ENCODE data around the gene PARD6G. TPM values are rescaled to one million over a fixed set of nuclear protein-coding genes. Genes with fewer than 3 reads are reported as not detected.
"Not testable (repeated sequence)": the region's sequence is repeated elsewhere in the genome, so short reads cannot be mapped to it uniquely, and the experiment has no call there.

Gene PARD6G
- polyA plus RNA-seq, 3 donors = 30.2 to 31.0 (median 31.0) TPM

DNA sequence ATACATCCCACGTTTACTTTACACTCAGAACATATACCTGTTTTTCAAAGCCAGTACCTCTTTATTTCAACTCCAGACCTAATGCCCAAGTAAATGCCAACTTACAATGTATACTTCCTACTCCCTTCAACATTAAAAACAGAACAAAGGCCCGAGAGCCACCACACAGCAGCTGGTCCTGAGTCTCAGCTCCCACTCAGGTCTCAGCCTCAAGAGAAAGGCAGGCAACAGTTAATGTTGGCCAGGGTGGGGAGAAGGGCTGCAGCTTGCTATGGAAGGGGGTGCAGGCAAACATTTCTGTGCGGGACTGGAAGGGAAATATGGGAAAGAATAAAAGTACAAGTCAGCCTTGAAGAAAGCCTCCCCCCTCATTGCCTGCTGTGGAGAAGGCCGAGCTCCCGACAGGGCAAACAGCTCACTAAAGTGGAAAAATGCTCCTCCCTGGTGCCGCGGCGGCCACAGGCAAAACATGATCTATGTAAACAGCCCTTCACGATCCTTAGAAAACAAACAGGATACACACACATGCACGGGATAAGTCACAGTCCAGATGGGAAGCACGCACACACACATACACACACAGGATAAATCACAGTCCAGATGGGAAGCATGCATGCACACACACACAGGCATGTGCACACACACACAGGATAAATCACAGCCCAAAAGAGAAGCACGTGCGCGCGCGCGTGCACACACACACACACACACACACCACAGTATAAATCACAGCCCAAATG is 70.8 kb downstream of the PARD6G start:
- peak in 2 of 3 donors; percentile 13 to 44 for DNase-seq (ENCODE audit: low read depth in 3 of 3, low spot score in 2 of 3)

DNA sequence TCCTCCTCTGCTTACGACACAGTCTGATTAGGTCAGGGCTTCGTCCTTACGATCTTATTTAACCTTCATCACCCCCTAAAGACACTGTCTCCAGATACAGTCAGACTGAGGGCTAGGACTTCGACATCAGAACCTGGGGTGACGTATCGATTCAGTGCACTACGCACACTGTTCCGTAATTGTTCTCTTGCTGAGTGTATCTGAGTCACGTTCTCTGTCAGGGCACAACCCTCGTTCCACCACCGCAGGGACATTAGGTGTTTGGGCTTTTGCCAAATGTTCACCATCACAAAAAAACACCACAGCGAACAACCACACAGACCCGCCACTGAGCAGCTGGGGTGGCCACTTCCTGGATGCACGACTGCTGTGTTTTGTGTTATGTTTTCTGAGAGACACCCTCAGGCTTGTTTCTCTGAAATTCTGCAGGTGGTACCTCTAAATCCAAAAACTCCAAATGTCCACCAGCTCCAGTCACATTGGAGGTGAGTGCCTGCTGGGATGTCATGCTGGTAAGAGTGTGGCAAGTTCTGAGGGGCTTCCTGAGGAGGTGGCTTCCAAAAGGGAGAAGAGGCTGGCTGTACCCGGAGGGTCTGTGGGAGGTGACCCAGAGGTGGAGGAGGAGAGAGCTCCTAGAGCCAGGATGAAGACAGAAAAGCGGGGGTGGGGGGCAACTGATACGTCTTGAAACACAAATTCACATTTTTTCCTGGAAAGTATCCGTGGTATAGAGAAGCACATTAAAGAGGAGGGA is 71.7 kb downstream of the PARD6G start:
- no peak for DNase-seq (ENCODE audit: low read depth in 3 of 3, low spot score in 2 of 3)

DNA sequence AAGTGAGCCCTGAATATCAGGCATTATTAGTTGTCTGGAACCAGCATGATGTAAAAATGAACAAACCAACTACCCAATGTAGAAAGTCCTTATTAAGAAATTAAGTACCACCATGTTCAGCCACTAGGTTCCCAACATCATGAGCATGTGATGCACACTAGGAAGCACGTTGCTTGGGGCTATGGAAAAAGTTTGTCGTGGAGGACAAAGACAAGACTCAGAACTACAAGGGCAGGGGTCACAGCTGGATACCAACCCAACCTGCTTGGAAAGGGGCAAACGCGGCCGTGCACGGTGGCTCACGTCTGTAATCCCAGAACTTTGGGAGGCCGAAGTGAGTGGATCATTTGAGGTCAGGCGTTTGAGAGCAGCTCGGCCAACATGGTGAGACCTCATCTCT is 74.3 kb downstream of the PARD6G start:
- no peak for DNase-seq (ENCODE audit: low read depth in 3 of 3, low spot score in 2 of 3)

DNA sequence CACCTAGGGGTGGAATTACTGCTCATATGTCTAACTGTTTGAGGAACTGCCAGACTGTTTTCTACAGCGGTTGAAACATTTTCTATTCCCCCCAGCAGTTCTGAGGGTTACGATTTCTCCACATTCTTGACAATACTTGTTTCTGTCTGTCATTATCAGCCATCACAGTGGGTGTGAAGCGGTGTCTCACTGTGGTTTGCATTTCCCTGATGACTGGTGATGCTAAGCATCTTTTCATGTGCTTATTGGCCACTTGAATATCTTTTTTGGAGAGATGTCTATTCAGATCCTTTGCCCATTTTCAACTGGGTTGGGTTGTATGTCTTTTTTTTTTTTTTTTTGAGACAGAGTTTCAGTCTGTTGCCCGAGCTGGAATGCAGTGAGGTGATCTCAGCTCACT is 75.3 kb downstream of the PARD6G start:
- no peak for DNase-seq (ENCODE audit: low read depth in 3 of 3, low spot score in 2 of 3)

DNA sequence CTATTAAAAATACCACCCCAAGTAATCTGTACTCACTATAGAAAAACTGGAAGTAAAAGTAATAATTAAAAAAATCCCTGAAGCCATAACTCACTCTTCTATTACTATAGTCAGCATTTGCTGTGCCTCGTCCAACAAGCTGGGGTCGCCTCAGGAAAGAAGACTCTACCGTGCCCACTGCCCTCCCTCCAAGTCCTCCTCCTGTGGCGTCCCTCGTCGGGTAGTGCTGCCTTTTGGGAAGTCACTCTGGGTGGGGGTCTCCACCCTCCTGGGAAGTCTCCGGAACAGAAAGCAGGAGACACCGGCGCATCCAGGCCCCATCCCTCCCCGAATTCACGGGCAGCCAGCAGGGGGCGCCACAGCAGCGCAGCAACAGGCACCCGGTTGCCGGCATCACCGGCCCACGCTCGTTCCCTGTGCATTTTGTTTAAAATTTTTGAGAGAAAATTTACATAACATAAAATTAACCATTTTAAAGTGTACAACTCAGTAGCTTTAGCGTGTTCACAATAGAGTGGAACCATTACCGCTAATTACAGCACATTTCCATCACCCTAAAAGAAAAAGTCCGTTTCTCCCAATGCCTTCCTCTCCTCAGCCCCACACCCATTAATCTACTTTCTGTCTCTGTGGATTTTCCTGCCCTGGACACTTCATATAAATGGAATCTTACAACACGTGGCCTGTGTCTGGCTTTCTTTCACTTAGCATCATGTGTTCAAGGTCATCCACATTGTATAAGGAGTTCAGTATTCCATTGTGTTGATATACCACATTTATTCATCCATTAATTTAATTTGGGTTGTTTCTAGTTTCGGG is 76.1 kb downstream of the PARD6G start:
- DNase-seq (ENCODE audit: low read depth in 3 of 3, low spot score in 2 of 3) = no peak

DNA sequence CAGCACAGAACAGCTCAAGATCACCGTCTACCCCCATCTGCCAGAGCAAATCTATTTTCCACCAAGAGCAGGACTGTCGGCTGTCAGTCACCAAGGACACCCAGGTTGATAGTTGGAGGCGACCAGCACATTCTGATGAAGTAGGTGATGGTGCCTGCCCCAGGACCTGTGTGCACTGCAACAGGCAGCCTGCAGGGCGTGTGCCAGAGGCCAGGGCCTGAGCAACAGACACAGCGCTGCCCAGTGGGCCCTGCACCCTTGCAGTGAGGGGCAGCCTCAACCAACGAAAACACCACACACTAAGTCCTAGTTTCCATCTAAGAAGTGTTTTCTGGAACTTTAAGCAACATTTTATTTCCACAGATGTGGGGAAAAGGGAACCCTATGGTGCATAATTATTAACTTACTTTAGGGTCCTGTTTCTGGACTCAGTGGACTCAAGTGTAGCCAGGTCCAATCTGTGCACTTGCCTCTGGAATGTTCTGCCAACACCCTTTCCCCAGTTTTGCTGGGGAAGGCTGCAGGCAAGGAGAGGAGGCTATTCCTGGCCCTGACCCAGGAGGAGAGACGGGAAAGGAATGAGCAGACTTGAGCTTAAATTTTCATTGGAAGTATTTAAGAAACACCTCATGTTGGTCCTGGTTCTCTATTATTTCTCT is 76.8 kb downstream of the PARD6G start:
- DNase-seq (ENCODE audit: low read depth in 3 of 3, low spot score in 2 of 3) = no peak

DNA sequence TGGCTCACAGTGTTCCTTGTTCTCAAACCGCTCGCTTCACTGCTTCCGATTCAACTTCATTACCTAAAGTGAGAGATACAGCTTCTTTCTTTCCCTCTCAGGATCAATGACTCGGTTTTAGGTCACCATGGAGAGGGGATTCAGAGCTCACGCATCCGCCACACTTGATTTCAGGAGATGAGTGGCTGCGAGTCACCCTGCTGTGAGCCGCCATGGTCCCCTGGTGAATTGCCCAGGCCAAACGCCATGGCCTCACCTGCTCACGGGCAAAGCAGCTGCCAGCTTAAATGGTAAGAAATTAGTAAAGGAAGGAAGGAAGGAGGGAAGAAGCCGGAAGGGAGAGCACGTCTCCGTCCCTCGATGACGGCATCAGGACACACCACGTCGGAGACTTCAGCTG is 77.7 kb downstream of the PARD6G start:
- no peak for DNase-seq (ENCODE audit: low read depth in 3 of 3, low spot score in 2 of 3)

DNA sequence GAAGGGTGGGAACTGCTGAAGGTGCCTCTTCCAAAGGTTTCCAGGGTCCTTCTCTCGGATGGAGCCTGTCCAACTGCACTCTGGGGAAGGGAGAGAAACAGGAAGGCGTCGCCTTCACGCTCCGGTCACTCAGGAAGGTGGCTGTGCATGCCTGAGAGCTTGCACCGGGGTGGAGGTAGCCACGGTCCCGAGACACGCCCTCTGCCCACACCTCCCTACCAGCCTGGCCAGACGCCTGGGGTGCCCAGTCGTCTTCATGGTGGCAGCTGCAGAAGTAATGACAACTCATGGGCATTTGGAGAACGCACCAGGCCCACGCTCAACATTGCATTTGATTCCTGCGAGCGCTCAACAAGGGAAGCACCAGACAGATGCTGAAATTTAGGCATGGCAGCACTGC is 78.3 kb downstream of the PARD6G start:
- no peak for DNase-seq (ENCODE audit: low read depth in 3 of 3, low spot score in 2 of 3)

DNA sequence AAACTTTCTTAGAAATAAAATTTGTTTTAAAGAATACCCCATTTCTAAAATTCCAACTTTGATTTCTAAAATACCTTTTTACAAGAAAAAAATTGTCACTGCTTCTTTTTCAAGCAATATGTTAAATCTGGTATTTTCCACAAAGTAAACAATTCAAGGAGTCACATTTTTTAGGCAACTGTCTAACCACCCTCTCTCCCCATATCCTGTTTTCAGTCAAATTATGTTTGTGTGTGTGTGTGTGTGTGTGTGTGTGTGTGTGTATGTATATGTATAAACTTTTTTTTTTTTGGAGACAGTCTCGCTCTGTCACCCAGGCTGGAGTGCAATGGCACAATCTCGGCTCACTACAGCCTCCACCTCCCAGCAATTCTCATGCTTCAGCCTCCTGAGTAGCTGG is 79.0 kb downstream of the PARD6G start:
- DNase-seq (ENCODE audit: low read depth in 3 of 3, low spot score in 2 of 3) = no peak

DNA sequence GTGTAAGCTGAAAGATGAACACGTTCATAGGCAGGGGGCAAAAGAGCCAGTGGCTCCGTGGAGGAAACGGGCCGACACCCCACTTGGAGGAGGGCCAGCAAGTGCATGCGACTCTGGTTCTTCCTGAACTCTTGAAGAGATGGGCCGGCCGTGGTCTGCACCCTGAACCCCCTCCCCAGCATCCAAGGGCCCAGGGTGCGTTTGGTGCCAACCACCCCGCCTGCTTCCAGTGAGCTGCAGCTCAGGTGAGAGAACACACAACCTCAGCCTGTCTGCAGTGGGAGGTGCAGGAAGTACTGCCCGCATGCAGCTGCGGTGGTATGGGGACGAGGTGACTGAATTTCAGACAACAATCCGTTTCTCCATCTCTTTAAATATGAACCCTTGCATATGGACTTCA is 79.4 kb downstream of the PARD6G start:
- DNase-seq (ENCODE audit: low read depth in 3 of 3, low spot score in 2 of 3) = no peak

DNA sequence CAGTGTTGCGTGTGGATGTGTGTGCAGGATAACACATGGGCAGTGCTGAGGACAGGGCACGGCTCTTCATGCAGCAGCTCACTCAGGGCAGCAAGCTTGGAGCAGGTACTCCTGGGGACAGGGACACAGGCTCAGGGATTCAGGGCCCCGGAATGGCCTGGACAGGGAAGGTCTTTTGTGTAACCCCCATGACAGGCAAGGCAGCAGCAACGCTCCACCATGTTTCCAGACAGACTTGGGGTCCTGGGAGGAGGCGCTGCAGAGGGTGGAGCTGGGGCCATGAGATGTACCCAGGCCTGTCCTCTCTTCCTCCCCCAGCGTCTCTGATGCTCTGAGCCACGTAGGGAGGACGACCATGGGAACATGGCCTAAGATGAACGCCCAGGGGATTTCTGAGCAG is 80.0 kb downstream of the PARD6G start:
- DNase-seq (ENCODE audit: low read depth in 3 of 3, low spot score in 2 of 3) = no peak

DNA sequence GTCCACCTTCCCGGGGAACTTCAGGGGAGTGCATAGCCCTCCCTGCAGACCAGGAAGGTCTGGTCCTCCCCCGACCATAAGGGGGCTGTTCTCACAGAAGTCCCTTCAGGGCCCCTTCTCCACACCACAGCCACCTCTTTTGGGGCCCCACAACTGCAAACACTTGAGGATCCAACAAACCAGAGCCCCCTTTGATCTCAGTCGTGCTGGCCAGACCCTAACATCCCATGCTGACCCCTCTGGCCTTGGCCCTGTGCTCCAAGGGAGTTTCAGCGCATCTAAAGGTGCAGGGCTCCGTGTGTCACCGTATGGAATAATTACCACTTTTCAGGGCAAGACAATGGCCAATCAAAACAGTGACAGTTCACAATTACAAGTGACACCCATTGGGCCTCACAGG is 80.6 kb downstream of the PARD6G start:
- DNase-seq (ENCODE audit: low read depth in 3 of 3, low spot score in 2 of 3) = no peak

DNA sequence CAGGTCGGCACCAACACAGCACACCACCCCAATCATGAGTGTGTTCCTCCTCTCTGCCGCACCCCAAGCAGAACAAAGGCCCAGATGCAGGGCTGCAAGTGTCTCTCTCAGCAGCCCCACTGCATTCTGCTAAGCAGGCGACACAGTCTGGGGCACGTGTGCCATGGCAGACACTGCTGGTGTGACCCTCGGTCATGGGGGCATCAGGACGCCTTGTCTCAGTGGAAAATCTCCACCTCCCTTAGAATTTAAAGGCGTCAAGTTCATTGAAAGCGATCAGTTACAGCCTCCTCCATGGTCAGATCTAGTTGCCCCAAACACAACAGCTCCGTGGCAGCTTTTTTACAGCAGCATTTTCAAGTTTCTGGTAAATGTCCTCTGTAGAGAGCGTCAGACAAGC is 81.1 kb downstream of the PARD6G start:
- DNase-seq (ENCODE audit: low read depth in 3 of 3, low spot score in 2 of 3) = no peak

DNA sequence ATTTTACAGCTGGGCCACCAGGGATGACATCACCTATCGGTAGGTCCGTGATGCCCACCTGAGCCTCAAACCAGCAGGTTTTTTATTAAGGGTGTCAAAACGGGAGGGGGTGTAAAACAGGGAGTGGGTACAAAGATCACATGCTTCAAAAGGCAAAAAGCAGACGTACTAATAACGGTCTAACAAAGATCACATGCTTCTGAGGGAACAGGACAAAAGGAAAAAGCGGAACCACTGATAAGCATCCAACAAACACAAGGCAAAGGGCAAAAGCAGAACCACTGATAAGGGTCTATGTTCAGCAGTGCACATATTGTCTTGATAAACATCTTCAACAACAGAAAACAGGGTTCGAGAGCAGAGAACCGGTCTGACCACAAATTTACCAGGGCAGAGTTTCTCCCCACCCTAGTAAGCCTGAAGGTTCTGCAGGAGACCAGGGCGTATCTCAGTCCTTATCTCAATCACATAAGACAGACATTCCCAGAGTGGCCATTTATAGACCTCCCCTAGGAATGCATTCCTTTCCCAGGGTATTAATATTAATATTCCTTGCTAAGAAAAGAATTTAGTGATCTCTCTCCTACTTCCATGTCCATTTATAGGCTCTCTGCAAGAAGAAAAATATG is 82.5 kb downstream of the PARD6G start:
- DNase-seq (ENCODE audit: low read depth in 3 of 3, low spot score in 2 of 3) = not testable (repeated sequence)

DNA sequence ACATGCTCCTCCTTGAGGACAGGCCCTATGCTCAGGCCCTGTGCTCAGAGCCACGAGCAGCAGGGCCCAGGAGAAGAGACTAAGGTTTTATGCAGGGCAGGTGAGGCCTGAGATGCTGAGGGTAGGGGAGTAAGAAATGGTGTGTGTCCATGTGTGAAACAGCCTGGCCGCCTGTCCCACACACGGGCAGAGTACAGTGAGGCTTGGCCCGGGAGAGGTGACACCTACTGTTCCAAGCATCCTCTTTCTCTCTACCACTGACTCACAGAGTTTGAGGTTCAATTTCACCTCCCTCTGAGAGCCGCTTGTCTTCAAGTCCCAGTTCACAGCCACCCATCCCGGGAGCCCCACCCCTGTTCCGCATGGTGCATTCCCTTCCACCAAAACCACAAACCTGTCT is 84.1 kb downstream of the PARD6G start:
- DNase-seq (ENCODE audit: low read depth in 3 of 3, low spot score in 2 of 3) = no peak

DNA sequence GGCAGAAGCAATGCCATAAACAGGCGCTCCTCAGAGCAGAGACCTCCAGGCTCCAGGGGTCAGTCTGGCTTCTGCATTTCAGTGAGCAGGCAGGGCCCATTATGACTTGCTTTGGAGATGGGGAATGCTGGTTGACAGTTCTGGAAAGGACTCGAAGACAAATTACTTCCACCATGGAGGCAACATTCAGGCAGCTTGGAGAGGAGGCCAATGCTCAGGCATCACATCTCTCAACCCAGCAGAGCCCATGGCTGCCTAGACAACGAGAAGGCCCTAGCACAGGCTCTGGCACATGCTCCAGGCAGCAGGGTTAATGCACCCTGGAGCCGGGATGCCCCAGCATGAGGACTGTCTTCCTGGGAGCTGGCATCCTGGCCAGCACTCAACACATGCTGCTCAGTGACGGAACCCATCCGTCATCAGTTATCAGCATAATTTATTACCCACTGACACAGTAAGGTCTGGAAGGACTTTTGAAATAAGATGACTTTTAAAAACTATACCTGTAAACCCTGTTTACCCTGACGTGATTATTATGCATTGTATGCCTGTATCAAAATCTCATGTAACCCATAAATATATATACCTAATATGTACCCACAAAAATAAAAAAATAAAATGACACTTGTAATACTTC is 85.4 kb downstream of the PARD6G start:
- DNase-seq (ENCODE audit: low read depth in 3 of 3, low spot score in 2 of 3) = no peak

DNA sequence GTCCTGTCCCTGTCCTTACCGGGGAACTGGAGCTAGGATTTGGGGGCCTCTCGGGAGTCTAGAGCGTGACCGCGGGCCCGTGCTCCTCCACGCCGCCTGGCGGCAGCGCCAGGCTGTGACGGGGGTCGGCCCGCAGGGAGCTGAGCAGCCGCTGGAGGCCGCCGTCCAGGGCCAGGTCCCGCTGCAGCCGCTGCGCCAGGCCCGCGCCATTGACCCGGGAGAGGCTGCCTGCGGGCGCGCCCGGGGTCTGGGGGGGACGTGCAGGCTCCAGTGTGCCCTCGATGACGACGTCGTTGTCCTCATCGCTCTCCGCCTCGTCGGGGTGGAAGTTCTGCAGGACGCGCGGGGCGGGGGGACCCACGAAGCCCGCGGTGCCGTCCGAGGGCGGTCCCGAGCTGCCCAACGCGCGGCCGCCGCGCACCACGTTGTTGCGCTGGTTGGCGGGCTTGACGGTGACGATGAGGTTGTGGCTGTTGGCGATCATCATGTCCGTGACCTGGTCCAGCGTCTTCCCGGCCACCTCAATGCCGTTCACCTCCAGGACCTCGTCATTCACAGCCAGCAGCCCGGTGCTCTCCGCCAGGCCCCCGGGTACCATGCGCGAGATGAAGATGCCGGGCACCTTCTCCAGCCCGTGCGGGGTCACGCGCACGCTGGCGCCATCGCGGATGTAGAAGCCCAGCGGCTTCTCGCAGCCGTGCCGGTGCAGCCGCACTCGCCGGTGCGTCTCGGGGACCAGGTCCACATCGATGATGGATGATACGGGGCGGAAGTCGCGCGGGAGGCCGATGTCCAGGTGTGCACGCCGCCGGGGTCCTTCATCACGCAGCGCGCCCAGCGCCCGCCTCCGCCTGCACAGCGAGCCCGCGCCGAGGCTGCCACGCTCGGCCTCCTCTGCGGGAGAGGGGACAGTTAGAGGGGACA is 87.3 kb downstream of the PARD6G start:
- peak in 1 of 3 donors; percentile 26 for DNase-seq (ENCODE audit: low read depth in 3 of 3, low spot score in 2 of 3)

DNA sequence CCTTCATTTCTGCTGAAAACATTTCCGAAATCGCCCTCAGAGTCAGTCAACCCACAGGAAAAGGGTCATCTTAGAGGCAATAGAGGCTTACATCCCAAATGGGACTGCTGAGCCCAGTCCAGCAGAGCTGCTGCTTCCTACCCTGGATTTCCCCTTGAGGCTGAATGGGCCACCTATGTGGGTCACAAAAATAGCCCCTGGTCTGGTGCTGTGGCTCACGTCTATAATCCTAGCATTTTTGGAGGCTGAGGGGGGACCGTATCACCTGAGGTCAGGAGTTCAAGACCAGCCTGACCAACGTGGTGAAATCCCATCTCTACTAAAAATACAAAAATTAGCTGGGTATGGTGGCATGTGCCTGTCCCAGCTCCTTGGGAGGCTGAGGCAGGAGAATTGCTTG is 88.9 kb downstream of the PARD6G start:
- no peak for DNase-seq (ENCODE audit: low read depth in 3 of 3, low spot score in 2 of 3)

Measured in right renal cortex interstitium (tissue), 3 donors.